Left ventricle myocardium superior (tissue), 1 donor: Measurements from ENCODE around the gene KLRF2. TPM values are rescaled to one million over a fixed set of nuclear protein-coding genes. Genes with fewer than 3 reads are reported as not detected.

Experiments
- ATAC-seq: fragments of 200-7000 bp; cut with Tn5 transposase; one replicate; pipeline ENCODE4 v1.9.1; 2020; ENCODE audit warnings: mild to moderate bottlenecking, moderate library complexity
- DNase-seq: peaks from one replicate; pipeline ENCODE4 v3.0.0-alpha.2; 2020
- intact Hi-C: fragments of 100-400 bp; cut with micrococcal nuclease; formaldehyde crosslinking; loops from one replicate; pipeline ENCODE4 v1.11.0; 2022
- total RNA-seq: library from RNA; stranded (reverse); fragmentation: NEBNext Ultra II Directional; extraction: Animal tissue kit (Norgen Biotek cat#: 25700); gene quantifications from one replicate; pipeline ENCODE4 v1.2.1, GENCODE V29; 2021
- donor health status: DM: no; HTN: yes; CAD: no; lungs with severe emphysema.

The KLRF2 gene
- total RNA-seq, 1 donor from 2014 or later, result not detected

DNA sequence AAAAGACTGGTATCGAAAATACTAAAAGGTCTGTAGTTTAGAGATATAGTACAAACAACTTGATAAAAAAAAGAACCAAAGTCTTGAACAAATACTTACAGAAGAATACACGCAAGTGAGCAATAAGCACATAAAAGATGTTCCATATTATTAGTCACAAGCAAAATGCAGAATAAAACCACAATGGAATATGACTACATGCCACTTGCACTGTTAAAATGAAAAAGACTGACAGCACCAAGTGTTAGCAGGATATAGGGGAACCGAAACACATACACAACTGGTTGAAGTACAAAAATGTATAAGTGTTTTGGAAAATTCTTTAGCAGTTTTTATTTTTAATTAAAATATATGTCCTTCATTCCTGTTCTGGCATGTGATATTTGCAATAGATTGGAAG is 47.3 kb downstream of the KLRF2 start:
- intact Hi-C loops, result loop anchor here (10.0 kb wide), 1 partner anchor 114 kb away; no protein-coding TSS in a partner anchor
- DNase-seq, result no peak
- ATAC-seq, result no peak

DNA sequence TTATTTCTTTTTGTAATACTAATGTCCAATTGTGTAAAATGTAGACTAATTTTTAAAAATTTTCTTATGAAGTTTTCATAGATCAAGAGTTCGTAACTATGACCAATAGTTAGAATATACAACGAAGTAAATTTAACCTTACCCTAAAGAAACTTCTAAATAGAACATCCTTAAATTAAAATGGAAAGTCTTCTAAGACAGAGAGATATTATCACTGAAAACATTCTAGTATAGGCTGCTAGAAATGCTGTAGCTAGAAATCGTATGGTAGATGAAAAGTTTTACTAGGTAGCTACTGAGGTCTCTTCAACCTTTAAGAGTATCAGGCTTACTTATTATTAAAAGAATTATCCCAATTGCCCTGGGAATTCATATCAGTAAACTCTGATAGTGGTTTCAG is 50.0 kb downstream of the KLRF2 start:
- ATAC-seq (no peak), DNase-seq (no peak)
- intact Hi-C loops, result no loop called here

DNA sequence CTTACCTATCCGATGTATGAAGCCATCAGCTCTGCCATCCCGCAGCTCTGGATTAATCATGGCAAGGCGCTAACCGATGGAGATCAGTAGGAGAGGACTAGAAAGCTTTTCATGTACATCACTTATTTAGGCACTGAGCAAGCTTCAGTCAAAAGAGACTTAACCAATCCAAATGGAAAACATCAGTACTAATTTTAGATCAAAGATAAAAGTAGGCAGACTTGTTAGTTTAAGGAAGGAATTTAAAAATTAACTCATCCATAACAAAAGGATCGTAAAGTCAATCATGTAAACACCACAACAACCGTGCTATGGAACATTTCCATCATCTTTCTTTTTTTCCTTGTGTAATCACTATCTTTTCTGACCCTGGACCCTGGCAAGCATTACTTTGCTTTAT is 51.0 kb downstream of the KLRF2 start, which contains the start of gene CLEC2A:
Gene CLEC2A, minus strand, starts transcription at position 101 of the 400 bp plus-strand sequence. Its CDS starts 41 bp downstream, at position 60.
- DNase-seq (no peak), ATAC-seq (no peak)
- intact Hi-C loops, result no loop called here

DNA sequence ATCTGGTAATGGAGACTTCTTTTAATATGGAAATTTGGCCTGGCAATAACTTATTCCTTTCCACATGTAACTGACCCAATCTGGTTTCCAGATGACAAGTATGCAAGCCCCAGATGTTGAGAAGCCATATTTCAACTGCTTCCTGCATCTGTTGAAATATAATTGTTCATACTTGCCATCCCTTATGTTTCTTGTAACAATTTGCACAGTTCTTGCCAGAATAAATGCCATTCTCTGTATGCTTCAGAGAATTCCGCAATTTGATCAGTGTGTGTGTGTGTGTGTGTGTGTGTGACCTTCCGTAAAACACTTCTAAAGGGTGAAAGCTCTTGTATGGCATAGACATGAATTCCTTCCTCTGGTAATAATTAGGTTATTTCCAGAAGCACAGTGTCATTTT is 52.7 kb downstream of the KLRF2 start:
- no peak for ATAC-seq
- intact Hi-C loops, result no loop called here
- DNase-seq, result no peak

DNA sequence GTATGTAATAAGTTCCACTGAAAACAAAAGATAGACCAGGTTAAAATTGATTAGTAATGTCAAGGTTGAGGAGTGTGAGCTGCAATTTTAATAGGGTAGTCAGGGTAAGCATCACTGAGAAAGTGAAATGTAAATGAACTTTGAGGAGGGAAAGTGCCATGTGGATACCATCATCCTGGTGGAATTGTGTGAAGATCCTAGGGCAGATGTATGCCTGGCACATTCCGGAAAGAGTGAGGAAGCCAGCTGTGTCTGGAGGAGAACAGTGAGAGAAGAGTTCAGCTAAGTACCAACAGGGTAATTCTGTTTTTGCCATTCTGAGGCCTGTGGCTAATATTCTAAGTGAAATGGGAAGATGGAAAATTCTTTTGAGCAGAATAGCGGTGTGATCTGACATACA is 53.7 kb downstream of the KLRF2 start:
- DNase-seq, result no peak
- intact Hi-C loops, result no loop called here
- no peak for ATAC-seq

DNA sequence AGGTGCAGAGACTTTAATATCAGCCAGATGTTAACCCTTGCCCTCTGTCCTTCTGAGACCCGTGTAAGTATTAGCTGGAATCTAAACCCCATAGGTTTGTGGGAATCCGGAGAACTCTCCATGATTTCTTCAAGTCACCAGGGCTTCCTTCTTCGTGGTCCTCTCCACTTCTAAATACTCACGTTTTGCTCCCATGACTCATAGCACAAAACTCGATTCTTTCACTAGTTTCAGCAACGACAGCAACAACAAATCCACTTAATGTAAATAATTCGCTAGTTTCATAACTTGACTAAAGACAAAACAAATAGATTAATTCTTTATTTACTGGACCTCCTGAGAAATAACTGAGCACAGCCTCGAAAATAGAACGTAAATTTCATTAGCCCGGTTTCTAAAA is 55.3 kb downstream of the KLRF2 start:
- no peak for DNase-seq
- no peak for ATAC-seq
- intact Hi-C loops, result no loop called here

DNA sequence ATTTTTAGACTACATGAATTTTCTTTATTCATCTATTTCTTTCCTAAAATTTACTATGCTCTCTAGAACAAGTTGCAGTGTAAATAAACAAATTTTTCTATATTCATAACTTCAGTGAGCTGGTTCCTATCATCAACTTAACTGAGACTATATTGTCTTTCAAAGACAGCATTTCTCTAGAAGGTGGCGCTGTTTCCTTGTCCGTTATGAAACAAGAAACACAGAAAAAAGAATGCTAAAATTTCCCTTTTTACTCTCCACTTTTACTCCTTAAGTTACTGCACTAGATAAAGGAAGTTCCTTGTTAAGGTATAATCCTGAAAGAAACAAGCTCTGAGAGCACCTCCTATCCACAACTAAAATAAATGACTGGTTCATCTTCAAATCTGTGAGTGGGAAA is 59.1 kb downstream of the KLRF2 start:
- no peak for ATAC-seq
- no peak for DNase-seq
- intact Hi-C loops, result no loop called here

DNA sequence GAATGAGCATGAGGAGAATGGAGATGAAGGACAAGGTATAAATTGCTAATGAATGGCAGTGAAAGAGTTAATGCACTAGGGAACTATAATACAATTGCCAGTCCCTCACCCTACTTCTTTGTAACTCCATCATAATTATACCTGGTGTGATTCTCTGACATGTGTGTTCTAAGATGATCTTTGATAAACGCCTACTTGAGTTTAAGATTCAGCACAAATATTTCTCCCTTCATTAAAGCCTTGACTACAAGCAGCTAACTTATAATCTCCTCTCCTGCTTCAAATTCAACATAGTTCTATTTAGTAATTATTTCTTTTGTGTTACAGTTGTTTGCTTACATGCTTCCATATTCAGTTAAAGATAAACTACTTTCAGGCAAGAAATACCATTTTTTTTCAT is 60.5 kb downstream of the KLRF2 start:
- ATAC-seq, result no peak
- no peak for DNase-seq
- intact Hi-C loops, result no loop called here

DNA sequence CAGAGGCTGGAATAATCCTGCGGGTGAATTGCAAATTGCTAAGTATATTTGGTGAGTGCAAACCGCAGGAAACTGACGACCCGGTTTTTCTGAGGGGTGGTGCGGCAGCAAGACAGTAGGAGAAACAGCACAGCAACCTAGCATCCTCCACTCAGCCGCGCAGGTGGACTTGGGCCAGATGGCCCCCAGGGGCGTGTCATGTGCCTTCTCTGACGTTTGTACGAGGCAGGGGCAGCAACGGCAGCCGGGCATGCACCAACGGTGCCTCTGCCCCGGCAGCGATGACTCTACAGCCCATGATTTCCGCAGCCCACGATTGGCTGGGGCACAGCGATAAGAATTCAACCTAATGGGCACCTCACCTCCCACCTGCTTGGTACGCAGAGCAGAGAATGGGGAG is 62.0 kb downstream of the KLRF2 start:
- intact Hi-C loops, result no loop called here
- no peak for ATAC-seq

DNA sequence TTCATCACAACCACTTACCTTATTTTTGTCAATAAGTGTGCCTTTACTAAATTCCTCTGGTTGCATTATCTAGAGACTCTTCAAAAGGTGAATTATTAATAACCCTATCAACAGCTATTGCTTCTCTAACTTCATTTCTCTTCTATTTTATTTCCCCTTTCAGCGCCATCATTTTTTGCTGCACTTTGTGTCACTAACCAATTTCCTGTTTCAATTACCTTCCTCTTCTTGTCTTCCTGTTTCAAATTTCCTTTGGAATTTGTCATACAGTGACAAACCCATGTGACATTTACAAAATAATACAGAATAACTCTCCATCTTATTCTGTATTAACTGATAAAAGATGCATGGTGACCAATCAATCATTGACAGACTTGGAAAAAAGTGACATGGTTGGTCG is 63.1 kb downstream of the KLRF2 start:
- ATAC-seq (no peak), DNase-seq (no peak)
- intact Hi-C loops, result no loop called here

More for the DNA sequence above, 62.0 kb downstream of the KLRF2 start:
- DNase-seq, result no peak

Other genes with a start within 250 kb of the KLRF2 start
- gene CLEC2D, start 211.8 kb upstream of the KLRF2 start, total RNA-seq, result 4.2 TPM
- not detected for gene CLECL1, start 148.4 kb upstream of the KLRF2 start, total RNA-seq
- 1.1 TPM for gene CD69, start 120.6 kb upstream of the KLRF2 start, total RNA-seq
- 0.55 TPM for gene KLRF1, start 54.0 kb upstream of the KLRF2 start, total RNA-seq
- 3.7 TPM for gene CLEC2B, start 12.1 kb upstream of the KLRF2 start, total RNA-seq
- gene CLEC2A, start 50.9 kb downstream of the KLRF2 start, total RNA-seq, result not detected
- 4.9 TPM for gene CLEC12A, start 89.9 kb downstream of the KLRF2 start, total RNA-seq
- gene CLEC1B, start 117.6 kb downstream of the KLRF2 start, total RNA-seq, result not detected
- not detected for gene CLEC12B, start 129.1 kb downstream of the KLRF2 start, total RNA-seq
- not detected for gene CLEC9A, start 149.2 kb downstream of the KLRF2 start, total RNA-seq
- 4.4 TPM for gene CLEC1A, start 217.5 kb downstream of the KLRF2 start, total RNA-seq
- 2.8 TPM for gene CLEC7A, start 248.7 kb downstream of the KLRF2 start, total RNA-seq